Measurements from ENCODE around the gene ZNHIT3. TPM values are rescaled to one million over a fixed set of nuclear protein-coding genes. Genes with fewer than 3 reads are reported as not detected.

ZNHIT3 gene
- total and polyA plus RNA-seq, 2 of the 13 experiments (the other 11 are each of a cell fraction or from before 2014, with no cell fraction given), result 66.6 to 77.4 TPM

DNA sequence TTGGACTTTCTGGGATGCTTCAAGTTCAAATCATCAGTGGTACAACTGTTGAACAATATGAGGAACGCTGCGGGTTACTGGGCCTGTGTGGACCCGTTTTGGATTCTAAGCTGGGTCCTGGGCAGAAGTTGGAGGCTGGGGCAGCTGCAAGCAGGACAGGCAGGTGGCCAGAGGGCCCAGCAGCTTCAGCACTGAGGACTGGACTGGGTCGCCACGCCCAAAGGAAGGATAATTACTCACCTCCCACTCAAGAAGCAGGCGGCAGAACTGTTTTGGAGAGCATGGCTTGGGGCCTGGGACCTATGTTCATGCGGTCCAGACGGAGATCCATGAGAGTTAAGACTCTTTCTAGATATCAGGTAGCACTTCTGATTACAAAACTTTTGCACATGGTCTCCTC, 1.5 kb upstream of the ZNHIT3 start:
- intact Hi-C loops (cut with micrococcal nuclease; ENCODE audit: unreplicated experiment), result loop anchor here (5.0 kb wide), 1 partner anchor 57 kb away; the partner anchor contains the start of gene GGNBP2
- Histone ChIP-seq H3K27ac (ENCODE audit: extremely low read length, insufficient read depth, low read length) (no peak overlapping the region), H3K79me2 (ENCODE audit: insufficient read depth, low read length) (peaks cover 29% of the 10 kb centered on the region), H3K27me3 (ENCODE audit: control insufficient read depth in 1 of 2, insufficient read depth in 2 of 2, low read length in 2 of 2) (peaks cover 0 to 13% of the 10 kb centered on the region in 2 experiments; a peak in 3 of 5 replicates), H3K4me2 (ENCODE audit: low read depth, low read length) (no peak overlapping the region), H3K36me3 (replicated peaks in 1 of 2; ENCODE audit: control insufficient read depth in 1 of 2, insufficient read depth in 2 of 2, low read length in 2 of 2) (peaks cover 0 to 3% of the 10 kb centered on the region in 2 experiments; a peak in 2 of 5 replicates), H3K9ac (ENCODE audit: insufficient read depth, low read depth, low read length) (no peak overlapping the region), H3K9me3 (ENCODE audit: low read length) (no peaks in the 10 kb centered on the region), H3K4me1 (ENCODE audit: insufficient read depth, low read length) (peaks cover 41% of the 10 kb centered on the region), H3K4me3 (replicated peaks in 1 of 3; ENCODE audit: insufficient read depth in 1 of 3, low read depth in 2 of 3, low read length in 3 of 3) (no peak overlapping the region), H2AFZ (ENCODE audit: low read length) (no peak overlapping the region), H4K20me1 (ENCODE audit: insufficient read depth, low read length) (no peaks in the 10 kb centered on the region)
- POLR2A ChIA-PET, result no interaction called here
- no peak for FAIRE-seq
- ATAC-seq, result no peak
- no TSS peak for BruUV-seq (replicated peaks)
- TF ChIP-seq MIER3 (CRISPR knock-in tag; IDR thresholded peaks at IDR 0.05; ENCODE audit: borderline replicate concordance), result no peak
- TF ChIP-seq, protein P1, sequence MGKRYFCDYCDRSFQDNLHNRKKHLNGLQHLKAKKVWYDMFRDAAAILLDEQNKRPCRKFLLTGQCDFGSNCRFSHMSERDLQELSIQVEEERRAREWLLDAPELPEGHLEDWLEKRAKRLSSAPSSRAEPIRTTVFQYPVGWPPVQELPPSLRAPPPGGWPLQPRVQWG (CRISPR knock-in tag; IDR thresholded peaks at IDR 0.05; ENCODE audit: borderline replicate concordance, low read depth), result no peak
- TF ChIP-seq, protein P2, sequence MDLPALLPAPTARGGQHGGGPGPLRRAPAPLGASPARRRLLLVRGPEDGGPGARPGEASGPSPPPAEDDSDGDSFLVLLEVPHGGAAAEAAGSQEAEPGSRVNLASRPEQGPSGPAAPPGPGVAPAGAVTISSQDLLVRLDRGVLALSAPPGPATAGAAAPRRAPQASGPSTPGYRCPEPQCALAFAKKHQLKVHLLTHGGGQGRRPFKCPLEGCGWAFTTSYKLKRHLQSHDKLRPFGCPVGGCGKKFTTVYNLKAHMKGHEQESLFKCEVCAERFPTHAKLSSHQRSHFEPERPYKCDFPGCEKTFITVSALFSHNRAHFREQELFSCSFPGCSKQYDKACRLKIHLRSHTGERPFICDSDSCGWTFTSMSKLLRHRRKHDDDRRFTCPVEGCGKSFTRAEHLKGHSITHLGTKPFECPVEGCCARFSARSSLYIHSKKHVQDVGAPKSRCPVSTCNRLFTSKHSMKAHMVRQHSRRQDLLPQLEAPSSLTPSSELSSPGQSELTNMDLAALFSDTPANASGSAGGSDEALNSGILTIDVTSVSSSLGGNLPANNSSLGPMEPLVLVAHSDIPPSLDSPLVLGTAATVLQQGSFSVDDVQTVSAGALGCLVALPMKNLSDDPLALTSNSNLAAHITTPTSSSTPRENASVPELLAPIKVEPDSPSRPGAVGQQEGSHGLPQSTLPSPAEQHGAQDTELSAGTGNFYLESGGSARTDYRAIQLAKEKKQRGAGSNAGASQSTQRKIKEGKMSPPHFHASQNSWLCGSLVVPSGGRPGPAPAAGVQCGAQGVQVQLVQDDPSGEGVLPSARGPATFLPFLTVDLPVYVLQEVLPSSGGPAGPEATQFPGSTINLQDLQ (CRISPR knock-in tag; IDR thresholded peaks at IDR 0.05), result no peak
- no peak for TF ChIP-seq U2AF2 (IDR thresholded peaks at IDR 0.05; ENCODE audit: low read depth, low read length)
- no peak for TF ChIP-seq PAF1 (CRISPR knock-in tag; IDR thresholded peaks at IDR 0.05)
- no peak for TF ChIP-seq ZNF274 (CRISPR knock-in tag; IDR thresholded peaks at IDR 0.05)
- TF ChIP-seq PAX8 (CRISPR knock-in tag; IDR thresholded peaks at IDR 0.05; ENCODE audit: borderline replicate concordance), result no peak
- no peak for TF ChIP-seq NAIF1 (CRISPR knock-in tag; IDR thresholded peaks at IDR 0.05; ENCODE audit: borderline replicate concordance)
- TF ChIP-seq PHF8 (CRISPR knock-in tag; IDR thresholded peaks at IDR 0.05), result no peak
- no peak for TF ChIP-seq SMAD9 (CRISPR knock-in tag; IDR thresholded peaks at IDR 0.05)
- no peak for TF ChIP-seq MAFK (conservative IDR thresholded peaks at IDR 0.05 in 1 of 2, IDR thresholded peaks at IDR 0.05 in 1 of 2; ENCODE audit: low read length in 2 of 2)
- TF ChIP-seq, protein P3, sequence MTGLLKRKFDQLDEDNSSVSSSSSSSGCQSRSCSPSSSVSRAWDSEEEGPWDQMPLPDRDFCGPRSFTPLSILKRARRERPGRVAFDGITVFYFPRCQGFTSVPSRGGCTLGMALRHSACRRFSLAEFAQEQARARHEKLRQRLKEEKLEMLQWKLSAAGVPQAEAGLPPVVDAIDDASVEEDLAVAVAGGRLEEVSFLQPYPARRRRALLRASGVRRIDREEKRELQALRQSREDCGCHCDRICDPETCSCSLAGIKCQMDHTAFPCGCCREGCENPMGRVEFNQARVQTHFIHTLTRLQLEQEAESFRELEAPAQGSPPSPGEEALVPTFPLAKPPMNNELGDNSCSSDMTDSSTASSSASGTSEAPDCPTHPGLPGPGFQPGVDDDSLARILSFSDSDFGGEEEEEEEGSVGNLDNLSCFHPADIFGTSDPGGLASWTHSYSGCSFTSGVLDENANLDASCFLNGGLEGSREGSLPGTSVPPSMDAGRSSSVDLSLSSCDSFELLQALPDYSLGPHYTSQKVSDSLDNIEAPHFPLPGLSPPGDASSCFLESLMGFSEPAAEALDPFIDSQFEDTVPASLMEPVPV (CRISPR knock-in tag; IDR thresholded peaks at IDR 0.05), result no peak
- TF ChIP-seq SRSF9 (IDR thresholded peaks at IDR 0.05; ENCODE audit: borderline replicate concordance, insufficient read depth, low read depth, low read length, poor library complexity, severe bottlenecking), result no peak
- TF ChIP-seq ARHGAP35 (CRISPR knock-in tag; IDR thresholded peaks at IDR 0.05; ENCODE audit: borderline replicate concordance), result no peak
- TF ChIP-seq ZNF30 (CRISPR knock-in tag; IDR thresholded peaks at IDR 0.05), result no peak
- TF ChIP-seq, protein P4, sequence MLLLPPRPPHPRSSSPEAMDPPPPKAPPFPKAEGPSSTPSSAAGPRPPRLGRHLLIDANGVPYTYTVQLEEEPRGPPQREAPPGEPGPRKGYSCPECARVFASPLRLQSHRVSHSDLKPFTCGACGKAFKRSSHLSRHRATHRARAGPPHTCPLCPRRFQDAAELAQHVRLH (CRISPR knock-in tag; IDR thresholded peaks at IDR 0.05; ENCODE audit: borderline replicate concordance, low read depth), result no peak
- DNase-seq (ENCODE audit: low spot score), result no peak
- in situ Hi-C loops (cut with HindIII; ENCODE audit: extremely low pct_ligation_motif_present, low pct_unique_long_range_greater_than_20kb), result loop anchor here (25.0 kb wide), 1 partner anchor 523 kb away; no protein-coding TSS in a partner anchor
- CTCF ChIA-PET (ENCODE audit: low intra/inter-chr PET ratio, low total read pairs), result no interaction called here
- WGBS (ENCODE audit: low lambda C conversion rate), result 79% methylated on average over 6 of the region's 8 CpGs
